Bronchial epithelial cell (primary cell): Measurements from ENCODE around the gene STAT3. TPM values are rescaled to one million over a fixed set of nuclear protein-coding genes. Genes with fewer than 3 reads are reported as not detected.

Experiments
- DNase-seq: peaks from one replicate; pipeline ENCODE4 v3.0.0-alpha.2; 2010; ENCODE audit warnings: low read depth
- FAIRE-seq: peaks from 2 replicates; lab custom pipeline; 2011; peaks lifted over from hg19 to GRCh38; lab: Jason Lieb, UNC
- H3K27me3 ChIP-seq: 2 replicates; pipeline ENCODE4 v1.5.1; 2011; ENCODE audit warnings: low read length; ENCODE audit not compliant: control insufficient read depth, insufficient read depth
- H3K36me3 ChIP-seq: 2 replicates; pipeline ENCODE4 v1.5.1; 2011; ENCODE audit warnings: low read length; ENCODE audit not compliant: control insufficient read depth, insufficient read depth
- H3K4me3 ChIP-seq: 2 replicates; pipeline ENCODE4 v1.5.1; 2011; ENCODE audit warnings: mild to moderate bottlenecking, low read depth, low read length, control low read depth
- CTCF ChIP-seq: IDR thresholded peaks from 2 replicates; pipeline ENCODE4 v1.5.1; 2011; ENCODE audit warnings: mild to moderate bottlenecking, moderate library complexity, low read length, control low read depth, inconsistent platforms; ENCODE audit not compliant: insufficient read depth, severe bottlenecking
- total RNA-seq: library from RNA; depleted of rRNA; stranded (reverse); fragments of >200 nt; gene quantifications from 2 replicates; pipeline ENCODE4 v1.2.1, GENCODE V29; 2014

Gene STAT3
- total RNA-seq, 1 donor from 2014 or later: 40.0 TPM

- no peak for DNase-seq
- no peak for TF ChIP-seq CTCF
- no peaks in the 10 kb centered on the region for H3K27me3 ChIP-seq
- no peak for FAIRE-seq
- H3K4me3 ChIP-seq: no peak overlapping the region
- H3K36me3 ChIP-seq: peaks cover 2% of the 10 kb centered on the region
Observed at GRCh38 chr17:42411361-42411760, 23.1 kb upstream of the STAT3 start.

DNA sequence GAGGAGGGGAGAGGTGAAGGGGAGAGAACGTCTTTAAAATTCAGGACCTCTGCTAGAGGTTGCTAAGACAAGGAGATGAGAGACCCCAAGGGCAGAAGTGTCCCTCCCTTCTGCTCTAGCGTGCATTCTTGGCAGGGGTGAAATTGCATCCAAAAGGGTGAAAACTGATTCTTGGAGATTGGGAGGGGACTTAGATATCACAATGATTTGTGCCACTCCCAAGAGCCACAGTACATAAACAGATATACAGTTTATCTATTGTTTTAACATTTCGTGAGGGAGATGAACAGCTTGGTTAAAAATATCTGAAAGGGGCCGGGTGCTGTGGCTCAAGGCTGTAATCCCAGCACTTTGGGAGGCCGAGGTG lies 22.1 kb upstream of the STAT3 start:
- TF ChIP-seq CTCF: no peak
- Histone ChIP-seq H3K36me3 (peaks cover 3% of the 10 kb centered on the region), H3K4me3 (no peak overlapping the region), H3K27me3 (no peaks in the 10 kb centered on the region)
- FAIRE-seq (no peak), DNase-seq (no peak)

DNA sequence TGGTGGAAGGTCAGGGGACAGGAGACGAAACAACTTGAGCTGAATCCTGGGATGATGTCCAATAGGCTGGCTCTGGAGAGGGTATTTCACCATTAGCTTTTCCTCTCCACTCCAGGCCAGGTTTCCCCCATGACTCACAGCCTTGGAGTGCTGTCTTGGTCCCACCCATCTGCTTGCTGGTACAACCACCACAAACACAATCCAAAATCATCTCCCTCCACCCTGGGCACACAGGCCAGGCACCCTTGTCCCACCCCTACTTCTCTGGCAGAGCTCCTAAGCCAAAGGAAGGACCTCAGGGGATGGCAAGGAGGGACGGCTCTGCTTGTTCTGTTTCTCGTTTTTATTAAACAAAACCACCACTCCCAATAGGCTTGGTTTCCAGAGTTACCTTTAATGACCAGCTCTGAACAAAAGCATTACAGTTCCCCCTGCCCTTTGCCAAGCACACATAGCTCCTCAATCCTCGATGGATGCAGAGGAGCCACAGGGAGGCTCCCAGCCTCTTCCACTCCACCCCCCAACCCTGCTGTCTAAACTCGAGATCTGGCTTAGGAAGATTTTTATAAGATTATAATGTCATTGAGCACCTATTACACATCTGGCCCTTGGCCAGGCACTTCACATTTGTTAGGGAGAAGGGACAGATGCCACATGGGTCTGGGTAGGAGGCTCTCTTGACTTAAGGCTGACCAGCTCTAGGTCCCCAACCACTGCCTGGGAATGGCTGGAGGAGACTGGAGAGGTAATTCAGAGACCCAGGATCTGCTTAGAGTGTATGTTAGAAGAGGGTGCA lies 21.5 kb upstream of the STAT3 start:
- peaks cover 7% of the 10 kb centered on the region for H3K36me3 ChIP-seq
- H3K4me3 ChIP-seq: no peak overlapping the region
- no peaks in the 10 kb centered on the region for H3K27me3 ChIP-seq
- FAIRE-seq: peak; percentile 13
- peak; percentile 93 for DNase-seq
- no peak for TF ChIP-seq CTCF

GRCh38 chr17:42408061-42408460 lies 19.8 kb upstream of the STAT3 start:
- Histone ChIP-seq H3K36me3 (peaks cover 12% of the 10 kb centered on the region), H3K4me3 (no peak overlapping the region), H3K27me3 (no peaks in the 10 kb centered on the region)
- FAIRE-seq (no peak), DNase-seq (no peak)
- TF ChIP-seq CTCF: no peak

- Histone ChIP-seq H3K27me3 (no peaks in the 10 kb centered on the region), H3K4me3 (no peak overlapping the region), H3K36me3 (peaks cover 13% of the 10 kb centered on the region)
- TF ChIP-seq CTCF: no peak
- DNase-seq: peak; percentile 87
- FAIRE-seq: peak; percentile 90
Observed at GRCh38 chr17:42407289-42407836, 19.1 kb upstream of the STAT3 start.
